Measurements from ENCODE around the gene PTK6.

Gene PTK6

DNA sequence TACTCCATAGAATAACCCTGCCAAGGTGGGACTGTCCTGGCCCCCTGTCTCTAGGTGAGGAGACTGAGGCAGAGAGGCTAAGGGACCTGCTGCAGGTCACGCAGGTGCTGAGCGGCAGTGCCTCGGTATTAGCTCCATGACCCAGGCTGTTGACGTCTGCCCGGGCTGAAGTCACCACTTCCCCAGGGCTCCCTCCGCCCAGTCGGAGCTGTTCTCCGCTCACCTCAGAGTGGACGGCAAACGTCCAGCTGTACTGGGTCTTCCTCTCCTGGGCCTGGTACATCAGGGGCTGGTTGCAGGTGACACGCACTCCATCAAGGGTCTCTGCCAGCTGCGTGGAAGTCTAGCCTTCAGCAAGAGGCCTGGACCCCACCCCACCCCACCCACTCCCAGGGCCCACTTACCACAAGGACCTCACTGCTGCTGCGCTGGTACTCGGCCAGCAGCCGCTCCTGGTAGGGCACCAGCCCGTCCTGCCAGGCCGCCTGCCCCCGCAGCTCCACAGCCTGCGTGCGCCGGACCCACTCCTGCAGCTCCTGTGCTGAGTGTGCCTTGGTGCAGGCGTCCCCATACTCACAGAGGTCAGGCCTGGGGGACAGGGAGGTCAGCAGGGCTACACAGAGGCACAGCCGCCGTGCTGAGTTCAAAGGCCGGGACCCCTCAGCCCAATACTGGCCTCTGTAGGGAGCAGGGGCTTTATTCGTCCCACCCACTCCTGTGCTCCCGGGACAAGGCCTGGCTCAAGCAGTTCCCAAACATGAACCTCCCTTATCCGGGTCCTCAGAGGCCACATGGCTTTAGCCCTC, 33.3 kb upstream of the PTK6 start:
- H3K4me3 ChIP-seq (ENCODE audit: low read depth, low read length), result no peak overlapping the region

DNA sequence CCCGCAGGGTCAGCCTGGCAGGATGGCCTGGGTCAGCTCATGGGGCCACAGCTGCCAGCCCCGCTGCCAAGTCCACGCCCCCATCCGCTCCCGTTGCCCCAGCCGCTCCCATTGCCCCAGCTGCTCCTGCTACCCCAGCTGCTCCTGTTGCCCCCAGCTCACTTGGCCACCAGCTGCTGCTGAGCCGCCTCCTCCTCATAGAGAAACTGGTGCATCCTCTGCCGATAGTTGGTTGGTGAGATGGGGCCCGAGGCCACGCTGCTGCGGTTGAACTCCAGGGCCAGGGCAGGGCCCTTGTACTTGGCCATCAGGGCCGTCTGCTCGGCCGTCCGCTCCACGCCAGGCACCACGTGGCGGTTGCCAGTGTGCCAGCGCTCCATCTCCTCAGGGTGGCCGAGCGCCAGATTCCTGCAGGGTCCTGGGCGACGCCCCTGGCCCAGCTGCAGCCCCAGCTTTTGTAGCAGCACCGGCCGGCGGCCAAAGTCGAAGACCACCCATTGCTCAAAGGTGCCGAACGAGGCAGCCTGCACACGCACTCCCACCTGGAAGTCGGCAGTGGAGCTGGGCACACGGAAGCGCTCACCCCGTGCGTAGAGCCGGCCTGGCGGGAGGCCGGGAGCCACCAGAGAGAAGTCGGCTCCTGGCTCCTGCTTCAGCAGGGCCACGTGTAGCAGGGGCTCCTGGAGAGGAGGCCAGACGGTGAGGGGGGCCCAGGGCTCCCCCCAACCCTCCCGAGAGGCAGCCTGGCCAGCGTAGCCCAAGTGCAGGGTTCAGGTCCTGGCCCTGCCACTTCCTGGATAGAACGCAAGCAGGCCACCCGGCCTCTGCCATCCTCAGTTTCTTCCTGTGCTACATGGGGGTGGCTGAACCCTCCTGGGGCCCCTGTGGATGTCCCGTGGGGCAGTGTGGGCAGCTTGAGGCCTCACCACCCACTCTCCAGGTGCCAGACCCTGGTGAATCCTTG, 32.1 kb upstream of the PTK6 start:
- no peak overlapping the region for H3K4me3 ChIP-seq (ENCODE audit: low read depth, low read length)

DNA sequence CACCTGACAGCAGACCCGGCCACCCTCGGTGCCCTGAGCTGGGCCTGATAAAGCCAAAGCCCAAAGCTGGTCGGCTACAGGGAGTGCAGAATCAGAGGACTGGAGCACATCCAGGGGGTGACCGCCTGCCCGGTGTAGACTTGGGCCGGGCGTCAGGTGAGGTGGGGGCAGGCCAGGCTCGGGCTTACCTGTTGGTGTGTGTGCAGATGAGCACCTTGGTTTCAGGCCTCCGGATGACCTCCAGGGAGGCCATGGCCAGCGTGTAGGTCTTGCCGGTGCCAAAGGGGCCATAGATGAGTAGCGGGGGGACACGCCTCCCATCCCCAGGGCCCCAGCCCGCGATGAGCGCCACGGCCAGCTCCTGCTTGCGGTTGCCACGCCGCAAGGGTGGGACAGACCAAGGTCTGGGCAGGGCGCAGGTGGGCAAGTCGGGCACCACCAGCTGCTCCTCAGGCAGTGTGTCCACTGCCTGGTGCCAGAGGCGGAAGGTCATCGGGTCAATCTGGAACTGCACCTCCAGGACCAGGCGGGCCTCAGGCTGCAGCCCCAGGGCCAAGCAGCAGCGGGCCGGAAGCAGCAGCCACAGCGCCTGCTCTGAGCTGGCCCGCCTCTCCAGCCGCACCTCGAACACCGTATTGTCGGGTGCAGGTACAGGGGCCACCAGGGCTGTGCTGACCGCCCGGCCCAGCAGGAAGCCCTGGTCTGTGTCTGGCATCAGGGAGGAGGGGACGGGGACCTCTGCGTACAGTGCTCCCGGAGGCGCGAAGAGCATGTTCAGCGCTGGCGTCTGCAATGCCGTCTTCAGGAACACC, 31.2 kb upstream of the PTK6 start:
- H3K4me3 ChIP-seq (ENCODE audit: low read depth, low read length), result no peak overlapping the region

DNA sequence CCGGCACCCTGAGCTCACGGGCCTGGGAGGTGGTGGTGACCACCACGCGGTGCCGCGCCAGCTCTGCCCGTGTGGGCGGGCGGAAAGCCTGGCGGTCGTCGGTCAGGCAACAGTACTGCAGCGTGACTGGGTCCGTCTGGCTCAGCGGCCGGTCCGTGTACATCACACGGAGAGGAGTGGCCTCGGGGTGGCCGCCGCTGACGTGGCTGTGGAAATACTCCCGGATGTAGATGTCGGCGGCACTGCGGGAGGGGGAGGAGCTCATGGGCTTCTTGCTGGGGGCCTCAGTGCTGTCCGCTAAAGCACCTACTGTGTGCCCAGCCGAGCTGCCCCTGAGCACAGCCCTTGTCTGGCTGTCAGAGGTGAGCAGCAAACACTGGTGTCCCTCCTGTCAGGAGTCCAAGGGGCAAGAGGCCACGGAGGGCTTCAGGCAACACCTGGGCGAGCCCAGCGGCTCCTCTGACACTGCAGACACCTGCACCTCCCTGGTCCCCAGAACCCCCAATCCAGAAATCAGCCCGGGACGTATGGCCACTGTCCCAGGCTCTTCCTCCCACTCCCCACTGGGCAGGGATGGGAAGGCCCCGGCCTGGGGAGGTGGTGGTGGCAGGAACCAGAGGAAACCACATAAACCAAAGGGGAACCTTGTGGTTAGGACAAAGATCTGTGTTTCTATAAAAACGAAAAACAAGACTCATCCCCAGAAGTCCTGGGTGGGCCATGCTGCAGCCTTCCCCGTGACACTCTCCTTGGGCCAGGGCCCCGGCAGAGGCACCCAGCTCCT, 30.4 kb upstream of the PTK6 start:
- no peak overlapping the region for H3K4me3 ChIP-seq (ENCODE audit: low read depth, low read length)

DNA sequence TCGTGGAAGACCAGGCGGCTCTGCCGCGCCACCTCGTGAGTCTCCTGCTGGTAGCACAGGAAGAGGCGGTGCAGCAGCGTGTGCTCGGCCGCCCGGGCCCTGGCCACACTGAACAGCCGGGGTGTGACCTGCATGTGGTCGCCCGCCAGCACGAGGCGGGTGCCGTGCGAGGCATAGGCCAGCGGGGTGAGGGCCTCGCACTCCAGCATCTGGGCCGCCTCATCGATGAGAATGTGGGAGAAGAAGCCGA, 29.9 kb upstream of the PTK6 start:
- H3K4me3 ChIP-seq (ENCODE audit: low read depth, low read length), result no peak overlapping the region

DNA sequence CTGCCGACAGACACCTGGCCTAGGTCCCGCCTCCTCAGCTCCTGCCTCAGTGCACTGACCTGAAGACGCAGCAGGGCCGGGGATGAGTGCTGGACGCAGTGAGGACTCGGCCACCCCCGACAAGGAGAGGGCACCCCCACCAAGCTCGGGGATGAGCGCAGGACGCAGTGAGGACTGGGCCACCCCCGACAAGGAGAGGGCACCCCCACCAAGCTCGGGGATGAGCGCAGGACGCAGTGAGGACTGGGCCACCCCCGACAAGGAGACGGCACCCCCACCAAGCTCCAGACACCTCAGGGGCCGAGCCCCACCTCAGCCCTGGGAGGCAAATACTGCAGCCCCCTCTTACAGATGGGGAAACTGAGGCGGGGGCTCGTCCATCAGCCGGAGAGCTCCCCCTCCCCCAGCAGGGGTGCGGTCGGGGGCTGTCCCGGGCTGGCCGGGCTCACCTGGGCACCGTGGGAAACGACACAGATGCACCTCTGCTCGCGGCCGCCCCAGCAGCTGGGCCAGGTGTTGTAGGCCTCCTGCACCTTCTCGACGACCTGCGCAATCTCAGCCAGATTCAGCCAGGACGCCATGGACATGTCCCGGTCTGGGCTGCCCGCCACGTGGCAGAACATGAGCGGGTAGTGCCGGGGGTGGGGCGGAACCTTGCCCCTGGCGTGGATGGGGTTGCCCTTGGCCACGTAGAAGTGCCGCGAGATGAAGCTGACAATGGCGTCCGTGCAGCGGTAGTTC, 29.4 kb upstream of the PTK6 start:
- no peak overlapping the region for H3K4me3 ChIP-seq (ENCODE audit: low read depth, low read length)

DNA sequence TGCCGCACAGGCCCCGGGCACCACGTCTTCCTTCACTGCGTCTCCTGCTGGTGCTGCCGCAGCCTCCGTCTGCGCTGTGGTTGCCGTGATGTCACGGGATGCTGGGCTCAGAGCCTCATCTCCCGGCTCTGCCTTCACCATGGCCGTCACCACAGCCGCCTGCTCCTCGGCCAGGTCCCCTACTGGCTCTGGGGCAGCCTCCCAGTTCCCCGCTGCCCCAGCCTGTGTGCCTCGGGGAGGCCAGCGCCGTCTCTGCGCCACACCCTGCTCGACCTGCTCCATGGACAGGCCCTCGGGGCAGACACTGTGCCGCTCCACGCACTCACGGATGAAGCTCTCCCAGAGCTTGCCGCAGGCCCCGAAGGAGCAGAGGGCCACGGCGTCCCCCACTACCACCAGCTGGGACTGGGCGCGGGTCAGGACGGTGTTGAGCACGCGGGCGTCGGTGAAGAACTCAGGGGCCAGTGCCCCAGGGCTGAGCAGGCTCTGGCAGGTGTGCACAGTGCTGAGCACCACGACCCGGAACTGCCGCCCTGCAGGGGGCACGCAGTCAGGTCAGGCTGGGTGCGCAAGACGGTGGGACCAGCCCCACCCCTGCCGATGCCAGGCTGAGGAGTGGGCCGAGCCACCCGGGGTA, 28.6 kb upstream of the PTK6 start:
- no peak overlapping the region for H3K4me3 ChIP-seq (ENCODE audit: low read depth, low read length)

DNA sequence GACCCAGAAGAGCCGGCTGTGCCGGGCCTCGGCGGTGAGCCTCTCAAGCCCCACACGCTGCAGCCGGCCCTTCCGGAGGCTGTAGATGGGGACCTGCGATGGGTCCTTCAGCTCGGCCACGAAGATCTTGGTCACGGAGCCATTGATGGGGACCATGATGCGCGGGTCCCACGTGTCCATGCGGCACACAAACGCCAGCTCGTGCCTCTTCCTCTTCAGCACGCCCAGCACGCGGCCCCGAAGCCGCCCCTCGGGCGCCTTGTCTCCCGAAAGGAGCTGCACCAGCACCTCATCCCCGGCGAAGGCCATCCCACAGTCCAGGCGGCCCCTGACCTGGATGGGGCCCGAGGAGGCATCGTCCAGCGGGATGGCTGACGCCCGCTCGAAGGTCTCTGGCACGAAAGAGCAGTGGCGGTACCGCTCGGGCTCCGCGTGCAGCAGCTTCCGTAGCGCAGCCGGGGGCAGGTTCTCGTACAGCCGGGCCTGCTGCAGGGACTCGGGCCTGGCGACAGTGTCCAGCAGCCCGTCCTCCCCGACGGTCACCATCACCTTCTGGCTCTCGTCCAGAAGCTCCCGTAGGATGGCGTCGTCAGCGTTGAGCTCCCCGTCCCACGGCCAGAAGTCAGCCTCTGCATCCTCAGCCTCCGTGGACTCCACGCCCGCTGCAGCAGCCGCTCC, 28.0 kb upstream of the PTK6 start:
- no peak overlapping the region for H3K4me3 ChIP-seq (ENCODE audit: low read depth, low read length)

DNA sequence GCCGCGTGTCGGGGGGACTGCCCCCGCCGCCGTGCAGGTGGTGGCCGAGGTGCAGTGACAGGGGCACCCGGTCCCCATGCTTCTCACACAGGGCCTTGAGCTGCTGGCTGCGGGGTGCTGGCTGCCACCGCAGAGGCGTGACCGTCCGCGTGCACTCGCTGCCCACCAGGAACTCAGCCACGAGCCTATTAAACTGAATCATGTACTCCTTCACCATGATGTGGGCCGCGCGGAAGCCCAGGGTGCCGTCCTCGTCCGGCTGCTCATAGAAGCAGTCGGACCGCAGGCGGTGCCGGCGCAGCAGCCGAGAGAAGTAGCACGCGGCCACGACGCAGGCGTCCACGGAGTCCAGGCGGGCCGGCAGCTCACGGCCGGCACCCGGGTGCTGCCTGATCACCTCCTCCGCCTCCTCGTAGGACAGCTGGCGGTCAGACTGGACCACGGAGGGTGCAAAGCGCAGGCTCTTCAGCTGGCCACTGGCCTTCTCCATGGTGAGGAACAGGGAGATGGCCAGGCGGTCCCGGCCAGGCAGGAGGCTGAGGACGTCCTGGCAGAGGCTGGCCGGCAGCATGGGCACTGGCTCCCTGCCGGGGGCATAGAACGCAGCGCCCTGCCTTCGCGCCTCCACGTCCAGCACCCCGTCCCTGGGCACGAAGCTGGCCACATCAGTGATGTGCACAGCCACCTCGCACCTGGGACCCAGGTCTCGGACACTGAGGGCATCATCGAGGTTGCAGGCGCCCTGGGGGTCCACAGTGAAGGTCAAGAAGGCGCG, 27.0 kb upstream of the PTK6 start:
- H3K4me3 ChIP-seq (ENCODE audit: low read depth, low read length), result no peak overlapping the region

DNA sequence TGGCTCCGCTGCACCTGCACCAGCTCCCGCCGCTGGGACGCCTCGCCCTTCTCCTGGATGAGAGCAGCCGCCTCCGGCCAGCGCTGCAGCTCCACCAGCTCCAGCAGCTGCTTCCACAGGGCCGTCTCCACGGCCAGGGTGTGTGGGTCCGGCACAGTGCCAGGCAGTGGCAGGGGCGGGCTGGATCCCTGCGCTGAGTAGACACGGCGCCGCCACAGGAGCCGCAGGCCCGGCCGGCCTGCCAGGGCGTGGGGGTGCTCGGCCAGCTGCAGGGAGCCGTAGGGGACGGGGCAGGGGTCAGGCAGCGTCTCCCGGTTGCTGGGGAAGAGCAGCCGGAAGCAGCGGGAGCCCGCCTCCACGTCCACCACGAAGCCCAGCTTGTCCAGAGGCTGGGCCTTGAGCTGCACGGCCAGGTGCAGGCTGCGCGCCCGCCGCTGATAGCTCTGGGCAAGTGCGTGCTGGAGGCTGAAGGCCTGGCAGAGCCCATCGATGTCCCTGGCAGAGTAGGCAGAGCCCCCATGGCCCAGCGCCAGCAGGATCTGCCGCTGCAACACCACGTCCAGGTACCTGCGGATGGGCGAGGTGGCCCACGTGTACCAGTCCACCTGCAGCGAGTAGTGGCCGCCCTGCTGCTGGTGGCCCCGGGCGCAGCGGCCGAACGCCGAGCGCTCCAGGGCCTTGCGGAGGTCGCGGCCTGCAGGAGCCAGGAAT, 26.2 kb upstream of the PTK6 start:
- H3K4me3 ChIP-seq (ENCODE audit: low read depth, low read length), result no peak overlapping the region

DNA sequence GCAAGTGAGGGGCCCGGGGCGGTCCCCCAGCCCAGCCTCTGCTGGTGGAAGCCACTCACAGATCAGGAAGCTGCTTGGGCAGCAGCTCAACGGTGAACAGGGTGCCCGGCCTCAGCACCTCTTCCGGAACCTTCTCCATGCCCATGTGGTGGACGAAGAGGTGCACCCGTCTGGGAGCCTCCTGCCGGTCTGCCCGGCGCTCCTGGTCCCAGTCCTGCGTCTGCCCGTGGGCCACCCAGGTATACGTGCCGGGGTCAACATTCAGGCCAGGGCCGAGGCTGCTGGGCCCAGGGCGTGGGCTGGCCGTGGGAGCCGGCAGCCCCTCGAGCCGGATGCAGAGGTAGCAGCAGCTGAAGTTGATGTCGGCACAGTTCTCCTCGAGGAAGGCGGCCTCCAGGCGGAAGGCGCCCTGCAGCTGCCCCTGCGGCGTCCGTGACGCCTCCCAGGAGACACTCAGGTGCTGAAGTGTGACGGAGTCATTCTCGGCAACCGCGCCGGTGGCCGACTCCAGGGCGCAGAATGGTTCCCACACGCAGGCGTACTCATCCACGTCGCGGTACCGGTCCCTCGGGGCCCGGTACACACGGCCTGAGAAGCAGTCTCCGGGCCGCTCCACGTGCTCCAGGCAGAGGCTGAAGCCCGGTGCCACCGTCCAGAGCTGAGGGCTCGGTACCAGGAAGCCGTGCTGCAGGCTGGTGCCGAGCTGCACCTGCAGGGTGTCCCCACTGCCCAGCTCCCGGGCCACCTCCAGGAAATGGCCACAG, 25.5 kb upstream of the PTK6 start:
- no peak overlapping the region for H3K4me3 ChIP-seq (ENCODE audit: low read depth, low read length)

DNA sequence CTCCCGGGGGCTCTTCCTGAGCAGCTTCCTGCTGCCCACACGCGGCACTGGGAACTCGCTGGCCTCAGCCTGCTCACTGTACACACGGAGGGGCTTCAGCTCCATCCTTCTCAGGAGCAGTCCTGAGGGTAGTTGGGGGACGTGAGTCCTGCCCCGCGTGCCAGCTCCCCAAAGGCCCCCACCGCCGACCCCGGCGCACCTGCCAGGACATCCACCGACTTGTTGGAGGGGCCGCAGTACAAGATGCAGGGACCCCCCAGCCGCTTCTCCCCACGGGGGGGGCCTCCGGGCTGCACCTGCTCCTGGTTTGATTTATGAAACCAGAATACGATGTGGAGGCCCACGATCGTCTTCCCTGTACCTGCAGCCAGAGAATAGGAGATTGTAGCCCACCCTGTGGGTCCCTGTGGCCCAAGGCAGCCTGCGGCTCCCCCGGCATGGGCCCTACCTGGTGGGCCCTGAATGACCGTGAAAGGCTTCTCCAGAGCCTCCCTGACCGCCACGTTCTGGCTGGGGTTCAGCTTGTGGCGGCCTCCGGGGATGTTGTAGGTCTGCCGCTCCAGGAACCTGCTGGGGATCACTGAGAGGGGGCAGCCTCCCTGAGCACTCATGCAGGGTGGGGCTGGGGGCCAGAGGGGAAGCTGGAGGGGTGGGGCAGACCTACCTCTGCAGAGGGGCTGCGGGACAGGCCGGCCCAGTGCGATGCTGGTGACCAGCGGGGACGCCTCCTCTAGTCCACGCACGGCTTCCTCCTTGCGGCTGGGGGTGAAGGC, 24.6 kb upstream of the PTK6 start:
- no peak overlapping the region for H3K4me3 ChIP-seq (ENCODE audit: low read depth, low read length)

DNA sequence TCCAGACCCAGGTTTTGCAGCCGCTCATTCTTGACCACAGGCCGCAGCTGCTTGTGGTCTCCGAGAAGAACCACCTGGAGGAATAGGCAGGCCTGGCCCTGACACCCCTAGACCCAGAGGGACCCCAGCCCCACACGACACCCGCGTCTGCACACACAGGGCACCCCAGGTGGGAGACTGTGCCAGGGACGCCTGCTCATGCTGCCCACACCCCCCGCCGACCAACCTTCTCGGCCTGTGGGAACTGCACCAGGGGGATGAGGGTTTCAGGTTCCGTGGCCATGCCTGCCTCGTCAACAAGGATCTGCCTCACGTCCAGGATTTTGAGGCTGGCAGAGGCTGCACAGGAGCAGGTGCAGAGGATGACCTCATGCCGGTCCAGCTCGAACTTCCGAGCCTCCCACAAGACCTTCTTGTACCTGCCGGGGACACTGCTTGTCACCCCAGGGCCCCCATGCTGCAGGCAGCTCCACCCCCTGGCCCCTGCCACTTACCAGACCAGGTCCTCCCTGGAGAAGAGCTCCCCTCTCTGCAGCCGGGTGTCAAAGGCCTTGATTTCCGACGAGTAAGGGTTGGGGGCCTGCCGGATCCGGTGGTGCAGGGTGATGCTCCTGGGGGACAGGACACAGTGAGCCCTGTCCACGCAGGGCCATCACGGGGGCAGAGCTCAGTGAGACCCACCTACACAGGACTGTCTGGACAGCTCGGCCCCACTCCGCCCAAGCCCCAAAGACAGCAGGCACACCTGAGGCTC, 23.9 kb upstream of the PTK6 start:
- no peak overlapping the region for H3K4me3 ChIP-seq (ENCODE audit: low read depth, low read length)

DNA sequence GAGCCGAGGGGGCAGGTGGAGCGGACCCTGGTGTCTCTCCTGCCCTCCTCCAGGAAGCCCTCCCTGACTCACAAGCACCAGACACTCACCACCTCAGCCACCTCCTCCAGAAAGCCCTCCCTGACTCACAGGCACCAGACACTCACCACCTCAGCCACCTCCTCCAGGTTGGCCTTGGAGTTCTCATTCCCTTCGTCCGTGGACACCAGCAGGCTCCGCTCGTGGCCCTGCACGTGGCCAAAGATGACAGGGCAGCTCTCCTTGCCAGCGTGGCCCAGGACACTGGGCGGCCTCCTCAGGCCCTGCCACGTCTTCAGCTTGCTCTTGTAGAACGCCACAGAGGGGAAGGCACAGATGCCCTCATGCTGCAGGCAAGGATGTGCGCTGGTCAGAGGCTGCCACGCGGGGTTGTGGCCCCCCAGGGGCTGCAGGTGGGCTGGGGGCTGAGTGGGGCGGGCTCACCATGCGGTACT, 23.2 kb upstream of the PTK6 start:
- no peak overlapping the region for H3K4me3 ChIP-seq (ENCODE audit: low read depth, low read length)

Data from iPS-11a (cell line).